ENCODE data around the gene MRE11. TPM values are rescaled to one million over a fixed set of nuclear protein-coding genes. Genes with fewer than 3 reads are reported as not detected.

Gene MRE11
- total RNA-seq, 2 experiments from 2014 or later: 38.3 to 42.0 TPM

- Mint-ChIP-seq H3K27me3 (no peaks in the 10 kb centered on the region), H3K4me3 (no peak overlapping the region), H3K27ac (peak overlapping the region; percentile 22), H3K36me3 (ENCODE audit: low read depth) (peaks cover 12% of the 10 kb centered on the region), H3K4me1 (ENCODE audit: low read depth) (peaks cover 12% of the 10 kb centered on the region), H3K9me3 (no peaks in the 10 kb centered on the region)
- no peak for DNase-seq
- intact Hi-C loops (cut with micrococcal nuclease): loop anchor here (10.0 kb wide), 3 partner anchors 175 to 605 kb away; no protein-coding TSS in a partner anchor
- POLR2A ChIA-PET: interaction anchor here (1.0 kb wide), 1 partner anchor 46 kb away, joined by 3 read pairs; no protein-coding TSS in a partner anchor
- ATAC-seq: no peak
- TF ChIP-seq, protein P1, sequence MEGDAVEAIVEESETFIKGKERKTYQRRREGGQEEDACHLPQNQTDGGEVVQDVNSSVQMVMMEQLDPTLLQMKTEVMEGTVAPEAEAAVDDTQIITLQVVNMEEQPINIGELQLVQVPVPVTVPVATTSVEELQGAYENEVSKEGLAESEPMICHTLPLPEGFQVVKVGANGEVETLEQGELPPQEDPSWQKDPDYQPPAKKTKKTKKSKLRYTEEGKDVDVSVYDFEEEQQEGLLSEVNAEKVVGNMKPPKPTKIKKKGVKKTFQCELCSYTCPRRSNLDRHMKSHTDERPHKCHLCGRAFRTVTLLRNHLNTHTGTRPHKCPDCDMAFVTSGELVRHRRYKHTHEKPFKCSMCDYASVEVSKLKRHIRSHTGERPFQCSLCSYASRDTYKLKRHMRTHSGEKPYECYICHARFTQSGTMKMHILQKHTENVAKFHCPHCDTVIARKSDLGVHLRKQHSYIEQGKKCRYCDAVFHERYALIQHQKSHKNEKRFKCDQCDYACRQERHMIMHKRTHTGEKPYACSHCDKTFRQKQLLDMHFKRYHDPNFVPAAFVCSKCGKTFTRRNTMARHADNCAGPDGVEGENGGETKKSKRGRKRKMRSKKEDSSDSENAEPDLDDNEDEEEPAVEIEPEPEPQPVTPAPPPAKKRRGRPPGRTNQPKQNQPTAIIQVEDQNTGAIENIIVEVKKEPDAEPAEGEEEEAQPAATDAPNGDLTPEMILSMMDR (IDR thresholded peaks at IDR 0.05): no peak
- CTCF ChIA-PET: no interaction called here
Measured at GRCh38 chr11:94500181-94500580, 6.5 kb upstream of the MRE11 start.

GRCh38 chr11:94494126-94494680 is 559 bp upstream of the MRE11 start:
- peak overlapping the region; percentile 96 for H3K27ac Mint-ChIP-seq
- peaks cover 18% of the 10 kb centered on the region for H3K36me3 Mint-ChIP-seq (ENCODE audit: low read depth)
- intact Hi-C loops (cut with micrococcal nuclease): no loop called here
- ChIA-PET POLR2A (interaction anchor here (2.5 kb wide), 1 partner anchor 753 kb away, joined by 10 read pairs; the partner anchor contains the start of genes C11orf54 and TAF1D), CTCF (interaction anchor here (1.0 kb wide), 2 partner anchors 9 to 11 kb away, joined by 4 read pairs; no protein-coding TSS in a partner anchor)
- peaks cover 35% of the 10 kb centered on the region for H3K4me1 Mint-ChIP-seq (ENCODE audit: low read depth)
- H3K4me3 Mint-ChIP-seq: peak overlapping the region; percentile 94
- H3K9me3 Mint-ChIP-seq: no peaks in the 10 kb centered on the region
- DNase-seq: no peak
- ATAC-seq: peak; percentile 71
- no peaks in the 10 kb centered on the region for H3K27me3 Mint-ChIP-seq
- TF ChIP-seq, protein P1 (IDR thresholded peaks at IDR 0.05): no peak

DNA sequence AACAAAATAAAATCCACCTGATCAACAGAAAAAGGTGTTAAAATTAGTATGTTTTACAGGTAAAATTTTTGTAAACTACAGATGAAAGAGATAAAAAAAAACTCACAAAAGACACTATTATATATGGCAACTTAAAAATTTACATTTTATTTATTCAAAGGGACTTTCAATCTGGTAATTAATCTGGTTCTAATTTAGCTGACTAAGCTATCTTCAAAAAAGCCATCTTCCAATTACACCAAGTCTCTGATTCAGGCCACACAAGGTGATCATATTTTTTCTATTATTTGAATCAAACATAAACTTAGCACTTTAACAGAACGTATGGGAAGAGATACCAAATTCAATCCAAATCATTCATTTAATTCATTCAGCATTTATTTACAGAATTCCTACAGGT is 7.6 kb downstream of the MRE11 start:
- peaks cover 3% of the 10 kb centered on the region for H3K4me1 Mint-ChIP-seq (ENCODE audit: low read depth)
- ATAC-seq (no peak), DNase-seq (no peak)
- no peak overlapping the region for H3K27ac Mint-ChIP-seq
- no peaks in the 10 kb centered on the region for H3K27me3 Mint-ChIP-seq
- H3K36me3 Mint-ChIP-seq (ENCODE audit: low read depth): peaks cover 51% of the 10 kb centered on the region
- TF ChIP-seq, protein P1 (IDR thresholded peaks at IDR 0.05): no peak
- intact Hi-C loops (cut with micrococcal nuclease): no loop called here
- ChIA-PET CTCF (interaction anchor here (0.8 kb wide), 1 partner anchor 11 kb away, joined by 3 read pairs; no protein-coding TSS in a partner anchor), POLR2A (no interaction called here)
- no peak overlapping the region for H3K4me3 Mint-ChIP-seq
- no peaks in the 10 kb centered on the region for H3K9me3 Mint-ChIP-seq

DNA sequence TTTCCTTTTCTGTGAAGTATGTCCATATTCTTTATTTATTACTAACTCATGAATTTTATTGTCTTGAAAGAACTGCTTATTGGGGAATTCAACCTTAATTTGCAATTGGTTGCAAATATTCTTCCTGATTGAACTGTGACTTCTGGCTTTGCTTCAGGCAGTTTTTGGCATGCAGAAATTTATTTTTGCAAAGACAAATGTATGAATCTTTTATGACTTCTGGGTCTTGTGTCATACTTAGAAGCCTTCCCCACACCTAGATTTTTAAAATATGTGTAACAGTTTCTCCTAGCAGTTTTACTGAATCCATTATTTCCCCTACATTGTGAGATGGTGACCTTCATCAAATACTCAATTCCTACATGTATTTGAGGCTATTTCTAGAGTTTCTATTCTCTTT is 12.3 kb downstream of the MRE11 start:
- Mint-ChIP-seq H3K4me3 (no peak overlapping the region), H3K9me3 (no peaks in the 10 kb centered on the region), H3K4me1 (ENCODE audit: low read depth) (peaks cover 7% of the 10 kb centered on the region), H3K27ac (no peak overlapping the region), H3K36me3 (ENCODE audit: low read depth) (peaks cover 39% of the 10 kb centered on the region), H3K27me3 (no peaks in the 10 kb centered on the region)
- ATAC-seq: no peak
- ChIA-PET CTCF (no interaction called here), POLR2A (no interaction called here)
- no peak for DNase-seq
- TF ChIP-seq, protein P1 (IDR thresholded peaks at IDR 0.05): no peak
- intact Hi-C loops (cut with micrococcal nuclease): no loop called here

DNA sequence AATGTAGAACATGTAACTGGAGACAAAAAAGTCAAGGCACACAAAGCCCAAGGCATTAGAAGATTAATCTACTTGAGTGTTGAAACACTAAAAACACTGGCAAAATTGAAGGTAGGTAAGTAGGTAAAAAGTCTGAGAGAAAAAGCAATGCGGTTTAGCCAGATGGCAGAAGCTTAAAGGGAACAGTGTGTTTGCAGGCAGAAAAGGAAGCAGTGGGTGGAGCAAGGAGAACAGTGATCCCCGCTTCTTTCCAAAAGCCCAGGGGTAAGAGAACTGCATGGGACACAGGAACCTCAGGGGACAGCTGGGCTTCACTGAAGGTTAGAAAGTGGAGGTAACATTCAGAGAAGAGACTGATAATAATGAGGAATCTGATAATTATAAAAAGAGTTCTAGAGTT is 16.0 kb downstream of the MRE11 start:
- no peak overlapping the region for H3K27ac Mint-ChIP-seq
- ChIA-PET CTCF (no interaction called here), POLR2A (interaction anchor here (0.6 kb wide), 1 partner anchor 10 kb away, joined by 3 read pairs; no protein-coding TSS in a partner anchor)
- H3K4me3 Mint-ChIP-seq: no peak overlapping the region
- H3K36me3 Mint-ChIP-seq (ENCODE audit: low read depth): peaks cover 44% of the 10 kb centered on the region
- DNase-seq (no peak), ATAC-seq (no peak)
- H3K9me3 Mint-ChIP-seq: no peaks in the 10 kb centered on the region
- H3K4me1 Mint-ChIP-seq (ENCODE audit: low read depth): peaks cover 22% of the 10 kb centered on the region
- intact Hi-C loops (cut with micrococcal nuclease): no loop called here
- TF ChIP-seq, protein P1 (IDR thresholded peaks at IDR 0.05): no peak
- no peaks in the 10 kb centered on the region for H3K27me3 Mint-ChIP-seq
